ENCODE measurements around the gene ACMSD.

ACMSD gene

DNA sequence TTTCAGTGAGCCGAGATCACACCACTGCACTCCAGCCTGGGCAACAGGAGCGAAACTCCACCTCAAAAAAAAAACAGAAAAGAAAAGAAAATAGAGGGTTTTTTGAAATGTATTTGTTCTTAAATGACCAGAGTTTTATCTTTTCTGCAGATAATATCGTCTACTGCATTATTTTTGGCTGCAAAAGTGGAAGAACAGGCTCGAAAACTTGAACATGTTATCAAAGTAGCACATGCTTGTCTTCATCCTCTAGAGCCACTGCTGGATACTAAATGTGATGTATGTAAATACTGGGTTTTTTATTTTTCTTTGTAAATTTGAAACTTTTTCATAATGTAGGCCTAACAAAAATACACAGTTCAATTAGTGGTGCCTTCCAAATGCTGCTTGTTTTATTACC lies 98.3 kb downstream of the ACMSD start:
- in situ Hi-C loops (cut with MboI; ENCODE audit: low sequenced_read_pairs): no loop called here

DNA sequence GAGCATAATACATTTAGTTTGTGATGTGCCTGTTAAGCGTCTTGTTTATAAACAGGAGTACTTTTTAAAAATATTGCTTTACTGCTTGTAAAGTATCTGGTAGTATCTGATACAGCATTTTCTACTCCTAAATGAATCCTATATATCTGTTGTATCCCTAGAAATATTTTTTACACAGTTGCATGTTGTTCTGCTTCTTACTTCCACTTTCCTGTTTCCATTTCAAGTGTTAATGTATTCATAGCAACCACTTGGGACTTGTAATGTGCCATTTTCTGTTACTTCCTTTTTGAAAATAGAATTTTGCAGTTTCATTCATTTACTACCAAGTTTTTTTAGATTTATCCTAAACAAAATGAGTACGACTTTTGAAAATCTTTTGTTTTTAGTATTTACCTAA lies 105.1 kb downstream of the ACMSD start:
- in situ Hi-C loops (cut with MboI; ENCODE audit: low sequenced_read_pairs): no loop called here

GRCh38 chr2:134944975-134945374 lies 106.6 kb downstream of the ACMSD start:
- in situ Hi-C loops (cut with MboI; ENCODE audit: low sequenced_read_pairs): no loop called here

GRCh38 chr2:134946073-134946472 lies 107.7 kb downstream of the ACMSD start:
- in situ Hi-C loops (cut with MboI; ENCODE audit: low sequenced_read_pairs): no loop called here

GRCh38 chr2:134949981-134950708 lies 111.7 kb downstream of the ACMSD start:
- in situ Hi-C loops (cut with MboI; ENCODE audit: low sequenced_read_pairs): no loop called here

DNA sequence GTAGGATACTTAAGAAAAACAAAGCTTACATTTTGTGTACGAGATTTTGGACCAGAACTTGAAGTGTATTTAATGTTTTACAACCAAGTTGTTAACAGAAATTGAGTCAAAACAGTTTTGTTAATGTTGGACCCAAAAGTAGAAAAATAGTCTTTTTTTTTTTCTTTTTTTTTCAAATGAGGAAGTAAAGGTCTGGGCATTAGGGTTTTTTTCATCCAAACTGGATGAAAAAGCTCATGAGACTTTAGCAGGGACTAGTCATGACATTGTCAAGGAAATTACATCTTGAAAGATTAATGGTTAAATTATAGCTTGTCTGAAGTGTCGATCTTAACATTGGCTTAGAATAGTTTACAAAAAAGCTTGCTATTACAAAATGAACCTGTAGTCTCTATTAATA lies 112.5 kb downstream of the ACMSD start:
- in situ Hi-C loops (cut with MboI; ENCODE audit: low sequenced_read_pairs): no loop called here
